Stomach smooth muscle (tissue), 2 donors: ENCODE data around the gene FBXL3.

Source experiments
- H3K27ac ChIP-seq: one replicate; pipeline ENCODE4 v1.7.0; 2013; ENCODE audit warnings: mild to moderate bottlenecking, low read length, inconsistent platforms
- H3K27me3 ChIP-seq, 2 donors: one replicate each; pipeline ENCODE4 v1.7.0; 2013; ENCODE audit warnings: low read length in 2 of 2; ENCODE audit not compliant: insufficient read depth in 2 of 2, control insufficient read depth in 1 of 2
- H3K36me3 ChIP-seq, 2 donors: one replicate each; pipeline ENCODE4 v1.7.0; 2013; ENCODE audit warnings: low read length in 2 of 2; ENCODE audit not compliant: control insufficient read depth in 2 of 2, insufficient read depth in 2 of 2
- H3K4me1 ChIP-seq: one replicate; pipeline ENCODE4 v1.7.0; 2013; ENCODE audit warnings: low read length; ENCODE audit not compliant: control insufficient read depth, insufficient read depth
- H3K4me3 ChIP-seq, 2 donors: one replicate each; pipeline ENCODE4 v1.7.0; 2013; ENCODE audit warnings: low read length in 2 of 2
- H3K9ac ChIP-seq, 2 donors: one replicate each; pipeline ENCODE4 v1.7.0; 2013; ENCODE audit warnings: low read length in 2 of 2, mild to moderate bottlenecking in 1 of 2
- H3K9me3 ChIP-seq, 2 donors: one replicate each; pipeline ENCODE4 v1.7.0; 2013; ENCODE audit warnings: low read length in 2 of 2; ENCODE audit not compliant: control insufficient read depth in 2 of 2
- donor health status: healthy.
- donor health status: Pancreatic carcinoma.

The FBXL3 gene

GRCh38 chr13:77047649-77048343, 20.8 kb upstream of the FBXL3 start:
- H3K27me3 ChIP-seq, result no peaks in the 10 kb centered on the region
- no peak overlapping the region for H3K9ac ChIP-seq
- H3K4me3 ChIP-seq, result no peak overlapping the region
- no peaks in the 10 kb centered on the region for H3K9me3 ChIP-seq
- peaks cover 16 to 23% of the 10 kb centered on the region in 2 donors for H3K36me3 ChIP-seq
- H3K27ac ChIP-seq, result no peak overlapping the region
- H3K4me1 ChIP-seq, result no peaks in the 10 kb centered on the region

DNA sequence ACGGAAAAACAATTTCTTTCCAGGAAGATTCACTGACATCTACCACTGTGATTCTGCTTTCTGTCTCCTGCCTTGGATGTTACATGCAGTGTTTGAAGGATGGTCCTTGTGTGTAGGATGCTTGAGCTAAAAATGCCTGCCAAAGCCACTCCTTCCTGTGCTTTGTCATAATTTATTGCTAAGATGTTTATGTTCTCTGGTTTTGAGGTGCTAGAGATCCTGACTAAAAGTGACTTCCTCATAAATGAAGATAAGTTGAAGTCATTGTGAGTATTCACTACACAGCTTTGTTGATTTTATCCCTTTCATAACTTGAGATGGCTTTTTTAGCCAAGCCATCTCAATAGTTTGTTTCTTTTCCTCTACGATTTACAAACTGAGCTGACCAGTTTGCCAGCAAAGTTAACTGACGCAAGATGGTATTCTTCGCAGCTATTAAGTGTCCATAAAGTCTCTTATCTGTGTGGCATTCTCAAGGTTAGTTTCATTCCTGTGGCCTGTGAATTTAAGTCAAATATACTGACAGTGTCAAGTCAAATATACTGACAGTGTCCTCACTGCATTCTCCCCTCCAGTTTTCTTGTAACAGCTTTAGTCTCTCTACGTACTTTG, 15.7 kb upstream of the FBXL3 start:
- Histone ChIP-seq H3K9ac (no peak overlapping the region), H3K27ac (no peak overlapping the region), H3K4me3 (no peak overlapping the region), H3K9me3 (no peaks in the 10 kb centered on the region), H3K27me3 (no peaks in the 10 kb centered on the region), H3K4me1 (no peaks in the 10 kb centered on the region), H3K36me3 (peaks cover 0 to 4% of the 10 kb centered on the region in 2 donors)

DNA sequence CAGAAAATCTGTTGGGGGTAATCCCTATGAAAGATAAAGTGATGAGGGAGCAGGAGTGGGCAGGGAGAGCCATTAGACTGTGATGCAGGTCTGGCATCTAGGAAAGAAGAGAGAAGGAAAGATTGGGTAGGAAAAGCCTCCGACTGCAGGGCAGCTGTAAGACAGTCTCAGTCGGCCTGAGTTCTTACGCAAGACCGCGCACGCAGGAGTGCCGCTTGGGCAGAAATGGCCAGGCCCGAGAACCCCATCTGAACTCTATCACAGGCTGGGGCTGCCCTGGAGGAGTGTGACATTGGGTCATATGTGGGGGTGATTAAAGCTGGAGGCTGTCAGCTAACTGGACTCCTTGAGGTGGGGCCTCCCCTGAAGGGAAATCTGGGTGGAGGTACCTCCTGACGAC, 13.9 kb upstream of the FBXL3 start:
- no peaks in the 10 kb centered on the region for H3K9me3 ChIP-seq
- H3K9ac ChIP-seq, result no peak overlapping the region
- no peaks in the 10 kb centered on the region for H3K27me3 ChIP-seq
- H3K4me1 ChIP-seq, result no peaks in the 10 kb centered on the region
- H3K4me3 ChIP-seq, result no peak overlapping the region
- peaks cover 0 to 4% of the 10 kb centered on the region in 2 donors for H3K36me3 ChIP-seq
- H3K27ac ChIP-seq, result no peak overlapping the region

GRCh38 chr13:77040076-77040475, 13.1 kb upstream of the FBXL3 start:
- Histone ChIP-seq H3K27me3 (no peaks in the 10 kb centered on the region), H3K9me3 (no peaks in the 10 kb centered on the region), H3K36me3 (peaks cover 0 to under 1% of the 10 kb centered on the region in 2 donors), H3K9ac (no peak overlapping the region), H3K4me1 (no peaks in the 10 kb centered on the region), H3K4me3 (no peak overlapping the region), H3K27ac (no peak overlapping the region)

DNA sequence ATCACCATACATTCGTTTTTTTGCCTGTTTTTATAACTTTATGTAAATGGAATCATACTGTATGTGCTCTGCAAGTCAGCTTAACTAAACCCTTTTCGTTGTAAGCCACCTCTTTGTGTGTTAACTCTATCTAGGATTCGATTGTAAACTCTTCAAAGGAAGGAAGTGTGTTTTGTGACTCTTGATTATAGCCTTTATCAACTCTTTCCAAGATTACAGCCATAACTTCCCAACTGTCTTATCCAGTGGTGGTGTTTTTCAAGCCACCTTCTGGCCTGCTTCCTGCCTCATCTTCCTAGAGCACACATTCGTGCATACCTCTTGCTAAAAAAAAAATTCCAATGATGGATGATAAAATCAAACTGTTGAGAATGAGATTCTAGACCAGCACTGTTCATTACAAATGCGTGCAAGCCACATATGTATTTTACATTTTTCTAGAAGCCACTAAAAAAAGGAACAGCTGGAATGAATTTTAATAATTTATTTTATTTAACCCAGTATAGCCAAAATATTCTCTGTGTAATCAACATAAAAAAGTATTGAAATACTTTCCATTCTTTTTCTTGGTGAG, 12.0 kb upstream of the FBXL3 start:
- no peak overlapping the region for H3K9ac ChIP-seq
- no peaks in the 10 kb centered on the region for H3K27me3 ChIP-seq
- H3K36me3 ChIP-seq, result no peaks in the 10 kb centered on the region
- H3K9me3 ChIP-seq, result no peaks in the 10 kb centered on the region
- no peaks in the 10 kb centered on the region for H3K4me1 ChIP-seq
- H3K4me3 ChIP-seq, result no peak overlapping the region
- no peak overlapping the region for H3K27ac ChIP-seq

- Histone ChIP-seq H3K27ac (no peak overlapping the region), H3K9ac (no peak overlapping the region), H3K4me3 (no peak overlapping the region), H3K9me3 (no peaks in the 10 kb centered on the region), H3K4me1 (no peaks in the 10 kb centered on the region), H3K27me3 (no peaks in the 10 kb centered on the region), H3K36me3 (no peaks in the 10 kb centered on the region)
Observed at GRCh38 chr13:77036279-77036678, 9.3 kb upstream of the FBXL3 start.

GRCh38 chr13:77034881-77035280, 7.9 kb upstream of the FBXL3 start:
- Histone ChIP-seq H3K9ac (no peak overlapping the region), H3K27me3 (no peaks in the 10 kb centered on the region), H3K36me3 (no peaks in the 10 kb centered on the region), H3K4me1 (no peaks in the 10 kb centered on the region), H3K4me3 (no peak overlapping the region), H3K9me3 (no peaks in the 10 kb centered on the region), H3K27ac (no peak overlapping the region)

- Histone ChIP-seq H3K36me3 (no peaks in the 10 kb centered on the region), H3K4me1 (no peaks in the 10 kb centered on the region), H3K27ac (no peak overlapping the region), H3K27me3 (no peaks in the 10 kb centered on the region), H3K9ac (no peak overlapping the region), H3K9me3 (no peaks in the 10 kb centered on the region), H3K4me3 (no peak overlapping the region)
Observed at GRCh38 chr13:77033717-77034302, 6.9 kb upstream of the FBXL3 start.

DNA sequence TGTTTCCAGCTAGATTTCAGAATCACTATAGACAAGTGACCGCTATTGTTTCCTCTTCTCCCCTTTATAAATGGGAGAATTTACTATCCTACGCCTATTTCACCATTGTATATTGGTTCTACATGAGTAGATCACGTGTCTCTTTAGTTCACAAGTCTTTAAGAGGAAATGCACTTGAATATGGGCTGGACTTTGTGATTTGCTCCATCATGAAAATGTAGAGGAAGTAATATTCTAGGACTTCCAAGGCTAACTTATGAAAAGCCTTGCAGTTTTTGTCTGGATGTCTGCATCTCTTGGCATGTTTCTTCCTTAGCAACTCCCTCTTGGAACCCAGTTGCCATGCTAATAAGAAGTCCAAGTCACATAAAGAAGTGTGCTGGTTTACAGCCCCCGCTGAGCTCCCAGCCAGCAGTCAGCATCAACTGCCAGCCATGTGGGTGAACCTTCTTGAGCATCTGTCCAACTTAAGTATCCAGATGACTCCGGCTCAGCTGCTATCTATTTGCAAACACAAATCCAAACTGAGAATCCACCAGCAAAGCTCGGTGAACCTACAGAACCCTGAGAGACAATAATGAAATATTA, 4.8 kb upstream of the FBXL3 start:
- Histone ChIP-seq H3K9ac (no peak overlapping the region), H3K4me1 (no peaks in the 10 kb centered on the region), H3K4me3 (no peak overlapping the region), H3K27me3 (no peaks in the 10 kb centered on the region), H3K36me3 (no peaks in the 10 kb centered on the region), H3K9me3 (no peaks in the 10 kb centered on the region), H3K27ac (no peak overlapping the region)

DNA sequence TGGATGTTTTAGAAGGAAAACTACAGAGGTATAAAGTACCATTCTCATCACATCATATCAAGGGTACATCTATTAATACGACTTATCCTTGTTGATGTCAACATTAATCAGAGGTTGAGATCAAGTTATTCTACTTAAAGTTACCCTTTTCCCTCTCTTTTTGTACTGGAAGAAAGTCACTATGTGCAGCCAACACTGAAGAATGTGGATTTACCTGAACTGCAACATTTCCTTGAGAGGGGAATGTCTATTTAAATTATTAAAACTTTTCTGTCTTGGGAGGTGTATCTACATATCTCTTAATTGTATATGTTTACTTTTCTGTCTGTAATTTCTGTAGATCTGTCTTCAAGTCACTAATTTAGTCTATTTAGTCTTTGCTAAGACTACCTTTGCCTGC, 2.5 kb upstream of the FBXL3 start:
- no peaks in the 10 kb centered on the region for H3K36me3 ChIP-seq

More for the DNA sequence above, 2.5 kb upstream of the FBXL3 start:
- Histone ChIP-seq H3K4me1 (peaks cover 4% of the 10 kb centered on the region), H3K27me3 (no peaks in the 10 kb centered on the region), H3K4me3 (no peak overlapping the region), H3K9me3 (no peaks in the 10 kb centered on the region), H3K9ac (no peak overlapping the region), H3K27ac (no peak overlapping the region)
